Cerebellar cortex (tissue), 1 donor: Measurements from ENCODE around the gene SMPDL3A.
"Not testable (repeated sequence)": the region's sequence is repeated elsewhere in the genome, so short reads cannot be mapped to it uniquely, and the experiment has no call there.

Source experiments
- DNase-seq: peaks from one replicate; pipeline ENCODE4 v3.0.0-alpha.2; 2015; ENCODE audit warnings: low spot score

The SMPDL3A gene

GRCh38 chr6:122789182-122790027 is at the start of gene SMPDL3A:
Gene SMPDL3A, plus strand, starts transcription at chr6:122789258. Its CDS starts 89 bp downstream, at chr6:122789347.
- peak; percentile 79 for DNase-seq

GRCh38 chr6:122740091-122740490 is 49.0 kb upstream of the SMPDL3A start:
- no peak for DNase-seq

- no peak for DNase-seq
Observed at GRCh38 chr6:122740936-122741335, 48.1 kb upstream of the SMPDL3A start.

GRCh38 chr6:122744247-122744646 is 44.8 kb upstream of the SMPDL3A start:
- peak; percentile 49 for DNase-seq

- DNase-seq = not testable (repeated sequence)
Observed at GRCh38 chr6:122744856-122745255, 44.2 kb upstream of the SMPDL3A start.

- no peak for DNase-seq
Observed at GRCh38 chr6:122746688-122747087, 42.4 kb upstream of the SMPDL3A start.

- DNase-seq = no peak
Observed at GRCh38 chr6:122747573-122747972, 41.5 kb upstream of the SMPDL3A start.

- DNase-seq = not testable (repeated sequence)
Observed at GRCh38 chr6:122748945-122749344, 40.1 kb upstream of the SMPDL3A start.

GRCh38 chr6:122749451-122750050 is 39.5 kb upstream of the SMPDL3A start:
- no peak for DNase-seq

GRCh38 chr6:122751326-122751725 is 37.7 kb upstream of the SMPDL3A start:
- DNase-seq = no peak

- peak; percentile 32 for DNase-seq
Observed at GRCh38 chr6:122752459-122752858, 36.6 kb upstream of the SMPDL3A start.

- peak; percentile 59 for DNase-seq
Observed at GRCh38 chr6:122753000-122753687, 35.9 kb upstream of the SMPDL3A start.

- DNase-seq = peak; percentile 56
Observed at GRCh38 chr6:122753688-122754056, 35.4 kb upstream of the SMPDL3A start.

- no peak for DNase-seq
Observed at GRCh38 chr6:122754191-122754731, 34.8 kb upstream of the SMPDL3A start.

GRCh38 chr6:122755901-122756300 is 33.2 kb upstream of the SMPDL3A start:
- DNase-seq = no peak

GRCh38 chr6:122758927-122759334 is 30.1 kb upstream of the SMPDL3A start:
- no peak for DNase-seq

GRCh38 chr6:122760330-122760729 is 28.7 kb upstream of the SMPDL3A start:
- no peak for DNase-seq

GRCh38 chr6:122766256-122766655 is 22.8 kb upstream of the SMPDL3A start:
- peak; percentile 58 for DNase-seq

GRCh38 chr6:122770835-122771601 is 18.0 kb upstream of the SMPDL3A start:
- DNase-seq = peak; percentile 79

GRCh38 chr6:122772724-122773415 is 16.2 kb upstream of the SMPDL3A start:
- DNase-seq = no peak

- no peak for DNase-seq
Observed at GRCh38 chr6:122775975-122776374, 13.1 kb upstream of the SMPDL3A start.
